HG03432 (cell line): ENCODE measurements around the gene PRSS21.

ENCODE experiments used
- ATAC-seq: cut with Tn5 transposase; IDR thresholded peaks from one replicate; pipeline ENCODE4 v1.9.1; 2021; ENCODE audit warnings: mild to moderate bottlenecking, moderate library complexity; ENCODE audit not compliant: unreplicated experiment

PRSS21 gene

DNA sequence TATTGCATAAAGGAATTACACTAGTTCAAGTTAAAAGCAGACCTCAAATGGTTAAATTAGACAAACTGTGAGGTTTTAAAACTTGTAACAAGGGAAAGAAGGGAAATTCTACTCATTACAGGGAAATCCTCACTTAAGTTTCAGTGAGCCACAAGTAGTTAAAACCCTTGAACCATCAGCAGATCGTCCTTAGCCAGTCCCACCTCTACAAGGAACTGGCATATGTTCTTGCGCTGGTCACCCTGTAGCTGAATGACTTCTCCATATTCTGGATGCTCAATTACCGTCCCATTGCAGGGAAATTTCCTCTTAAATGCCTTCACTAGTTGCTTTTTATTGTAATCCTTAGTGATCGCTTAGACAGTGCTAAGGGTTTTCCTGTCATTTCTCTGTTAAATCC lies 5.5 kb downstream of the PRSS21 start:
- ATAC-seq: no peak

DNA sequence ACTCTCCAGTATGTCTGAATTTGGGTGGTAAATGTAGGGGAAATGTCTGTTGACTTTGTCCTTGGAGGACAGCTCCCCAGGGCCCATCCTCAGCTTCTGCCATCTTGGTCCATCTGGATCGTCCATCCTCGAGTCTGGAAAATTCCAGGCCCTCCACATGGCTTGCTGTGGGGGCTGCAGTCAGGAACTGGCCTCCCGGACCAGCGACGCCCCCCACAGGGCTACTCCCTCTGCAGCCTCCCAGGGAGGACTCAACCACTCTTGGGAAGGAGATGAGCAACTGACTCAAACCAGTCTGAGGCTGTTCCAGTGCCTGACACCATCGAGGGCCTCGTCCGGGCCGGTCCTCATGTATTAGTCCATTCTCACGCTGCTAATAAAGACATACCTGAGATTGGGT lies 7.6 kb downstream of the PRSS21 start:
- no peak for ATAC-seq

DNA sequence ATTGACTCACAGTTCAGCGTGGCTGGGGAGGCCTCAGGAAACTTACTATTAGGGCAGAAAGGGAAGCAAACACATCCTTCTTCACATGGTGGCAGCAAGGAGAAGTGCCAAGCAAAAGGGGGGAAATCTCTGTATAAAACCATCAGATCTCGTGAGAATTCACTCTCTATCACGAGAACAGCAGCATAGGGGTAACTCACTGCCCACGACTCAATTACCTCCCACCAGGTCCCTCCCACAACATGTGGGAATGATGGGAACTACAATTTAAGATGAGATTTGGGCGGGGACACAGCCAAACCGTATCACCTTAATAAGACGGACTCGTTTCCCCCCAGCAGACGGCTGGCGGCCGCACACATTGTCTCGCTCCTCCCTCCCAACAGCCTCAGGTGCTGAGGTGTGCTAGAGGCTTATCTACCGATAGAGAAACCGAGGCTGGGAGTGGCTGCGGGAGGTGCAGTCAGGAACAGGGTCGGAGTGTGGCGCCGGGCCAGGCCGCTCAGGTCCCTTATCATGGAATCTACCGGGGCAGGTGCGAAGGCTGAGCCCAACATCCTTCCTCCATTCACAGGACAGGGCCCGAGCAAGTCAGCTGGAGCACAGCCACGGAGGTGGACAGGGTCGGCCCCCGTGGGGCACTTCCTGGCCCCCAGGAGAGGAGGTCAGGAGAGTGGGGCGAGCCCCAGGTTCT lies 8.2 kb downstream of the PRSS21 start:
- ATAC-seq: no peak

DNA sequence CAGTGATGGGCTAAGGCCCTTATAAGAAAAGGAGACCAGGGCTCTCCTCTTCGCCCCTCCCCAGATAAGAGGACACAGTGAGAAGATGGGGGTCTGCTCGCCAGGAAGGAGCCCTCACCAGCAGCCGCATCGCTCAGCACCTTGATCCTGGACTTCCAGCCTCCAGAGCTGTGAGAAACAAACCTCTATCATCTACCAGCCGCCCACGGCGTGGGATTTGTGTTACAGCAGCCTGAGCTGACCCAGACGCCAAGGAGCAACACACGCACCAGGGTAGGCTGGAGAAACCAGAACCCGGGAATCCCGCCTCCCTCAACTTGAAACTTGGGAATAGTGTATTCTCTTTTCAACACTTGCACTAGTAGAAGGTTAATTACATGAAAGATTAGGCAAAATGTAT lies 8.9 kb downstream of the PRSS21 start:
- ATAC-seq: no peak

DNA sequence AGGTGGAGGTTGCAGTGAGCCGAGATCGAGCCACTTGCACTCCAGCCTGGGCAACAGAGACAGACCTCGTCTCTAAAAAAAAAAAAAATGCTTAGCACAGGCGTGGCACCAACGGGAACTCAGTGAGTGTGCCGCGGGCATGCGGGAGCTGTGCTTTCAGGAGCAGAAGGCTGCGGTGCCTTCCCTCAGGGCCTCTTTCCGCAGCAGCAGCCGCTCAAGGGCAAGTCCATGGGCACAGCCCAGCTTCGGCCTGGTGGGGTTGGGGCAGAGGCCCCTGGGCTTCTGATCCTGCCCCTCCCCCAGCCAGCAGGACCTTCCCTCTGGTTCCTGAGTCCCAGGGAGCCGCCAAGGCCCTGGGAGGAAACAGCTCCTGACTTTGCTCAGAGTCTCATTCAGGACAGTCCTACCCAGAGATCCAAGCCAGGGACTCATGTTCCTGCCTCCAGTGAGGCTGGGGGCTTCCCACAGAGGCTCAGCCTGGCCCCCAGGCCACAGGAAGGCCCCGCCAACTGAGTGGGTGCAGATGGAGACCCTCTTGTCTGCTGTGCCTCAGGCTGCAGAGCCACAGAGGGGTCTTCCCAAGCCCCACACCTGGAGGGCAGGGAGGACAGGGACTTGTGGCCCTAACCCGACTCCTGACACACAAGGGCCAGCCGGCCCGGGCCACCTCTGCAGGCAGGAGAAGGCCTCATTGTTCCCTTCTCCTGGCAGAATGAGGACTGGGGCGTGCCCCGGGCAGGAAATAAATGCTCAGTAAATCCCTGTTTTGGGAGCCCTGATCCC lies 9.7 kb downstream of the PRSS21 start:
- ATAC-seq: no peak

DNA sequence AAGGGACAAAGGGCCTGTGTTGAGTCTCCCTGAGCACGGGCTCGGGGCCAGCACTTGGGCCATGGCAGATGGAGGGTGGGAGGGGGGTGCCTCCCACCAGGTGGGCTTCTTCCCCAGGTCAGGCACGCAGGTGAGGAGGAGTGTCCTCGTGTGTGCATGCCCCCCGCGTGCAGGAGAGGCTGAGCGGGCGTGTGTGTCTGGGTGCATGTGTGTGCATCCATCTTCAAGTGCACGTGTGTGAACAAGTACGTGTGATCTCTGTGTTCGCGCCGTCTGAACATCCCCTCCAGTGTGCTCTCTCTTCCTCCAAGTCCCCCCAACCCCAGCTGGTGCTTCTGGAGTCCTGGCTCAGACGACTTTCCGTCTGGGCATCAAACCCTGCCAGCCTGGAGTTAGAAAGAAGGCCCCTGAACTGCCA lies 10.3 kb downstream of the PRSS21 start:
- ATAC-seq: no peak

DNA sequence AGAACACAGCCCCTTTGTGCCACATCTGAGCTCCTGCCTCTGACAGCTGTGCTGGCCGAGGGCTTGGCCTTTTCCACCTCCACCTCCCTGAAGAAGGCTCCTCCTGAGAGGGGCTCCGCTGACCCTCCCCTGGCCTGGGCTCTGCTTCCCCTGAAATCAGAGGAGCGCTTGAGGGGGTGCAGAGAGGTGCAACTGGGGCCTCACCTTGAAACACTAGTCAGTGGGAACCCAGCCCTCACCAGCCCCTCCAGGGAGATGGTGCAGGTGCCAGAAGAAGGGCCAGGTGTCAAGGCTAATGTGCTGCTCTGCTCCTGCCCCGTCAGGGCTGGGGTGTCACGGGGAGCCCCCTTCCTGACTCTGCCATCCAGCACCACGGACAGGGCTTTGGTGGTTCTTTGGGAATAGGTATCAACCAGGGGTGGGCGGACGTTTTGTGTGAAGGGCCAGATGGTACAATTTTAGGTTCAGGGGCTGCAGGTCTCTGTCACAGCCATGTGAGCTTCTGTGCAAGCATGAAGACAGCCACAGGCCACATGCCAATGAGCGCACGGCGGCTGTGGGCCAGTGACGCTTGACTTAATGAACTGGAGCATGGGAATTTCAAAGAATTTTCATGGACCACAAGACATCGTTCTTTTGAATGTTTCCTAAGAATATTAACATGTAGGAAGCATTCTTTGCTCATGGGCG lies 10.9 kb downstream of the PRSS21 start:
- ATAC-seq: no peak

DNA sequence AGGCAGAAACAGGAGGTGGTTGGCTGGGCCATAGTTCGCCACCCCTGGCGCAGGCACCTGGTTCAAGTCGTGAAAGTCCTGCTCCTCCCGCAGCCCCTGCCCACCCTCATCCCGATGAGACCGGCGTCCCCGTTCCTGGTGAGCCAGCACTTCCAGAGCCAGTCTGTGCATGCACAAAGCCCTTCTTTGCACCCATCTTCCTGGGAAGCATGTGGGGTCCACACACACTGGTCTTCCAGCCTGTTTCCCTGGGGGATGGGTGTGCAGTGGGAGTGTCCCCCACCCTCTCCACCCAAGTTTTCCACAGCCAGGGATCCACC lies 11.4 kb downstream of the PRSS21 start:
- ATAC-seq: no peak

DNA sequence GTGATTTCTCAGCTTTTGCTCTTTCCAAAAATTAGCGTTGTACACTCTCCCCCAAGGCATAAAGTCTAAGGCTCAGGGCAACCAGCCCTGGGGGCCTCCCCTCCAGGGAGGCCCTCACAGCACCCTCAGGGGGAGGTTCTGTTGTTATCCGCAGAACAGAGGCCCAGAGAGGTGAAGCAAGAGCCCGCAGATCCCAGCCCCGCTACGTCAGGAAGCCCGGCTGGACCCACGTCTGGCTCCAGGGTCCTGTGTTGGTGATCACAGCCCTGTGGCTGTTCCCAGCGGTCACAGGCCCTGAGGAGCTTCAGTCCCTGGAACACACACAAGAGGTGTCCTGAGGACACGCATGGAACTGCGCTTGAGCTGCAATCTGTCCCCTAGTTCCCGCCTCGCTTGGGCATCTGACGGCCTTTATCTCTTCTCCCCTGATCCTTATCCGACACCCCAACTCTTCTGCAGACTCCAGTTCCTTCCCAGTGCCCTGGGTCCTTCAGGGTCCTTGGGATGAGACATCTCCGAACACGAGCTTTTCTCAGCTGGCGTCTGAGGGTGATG lies 11.9 kb downstream of the PRSS21 start:
- ATAC-seq: no peak

DNA sequence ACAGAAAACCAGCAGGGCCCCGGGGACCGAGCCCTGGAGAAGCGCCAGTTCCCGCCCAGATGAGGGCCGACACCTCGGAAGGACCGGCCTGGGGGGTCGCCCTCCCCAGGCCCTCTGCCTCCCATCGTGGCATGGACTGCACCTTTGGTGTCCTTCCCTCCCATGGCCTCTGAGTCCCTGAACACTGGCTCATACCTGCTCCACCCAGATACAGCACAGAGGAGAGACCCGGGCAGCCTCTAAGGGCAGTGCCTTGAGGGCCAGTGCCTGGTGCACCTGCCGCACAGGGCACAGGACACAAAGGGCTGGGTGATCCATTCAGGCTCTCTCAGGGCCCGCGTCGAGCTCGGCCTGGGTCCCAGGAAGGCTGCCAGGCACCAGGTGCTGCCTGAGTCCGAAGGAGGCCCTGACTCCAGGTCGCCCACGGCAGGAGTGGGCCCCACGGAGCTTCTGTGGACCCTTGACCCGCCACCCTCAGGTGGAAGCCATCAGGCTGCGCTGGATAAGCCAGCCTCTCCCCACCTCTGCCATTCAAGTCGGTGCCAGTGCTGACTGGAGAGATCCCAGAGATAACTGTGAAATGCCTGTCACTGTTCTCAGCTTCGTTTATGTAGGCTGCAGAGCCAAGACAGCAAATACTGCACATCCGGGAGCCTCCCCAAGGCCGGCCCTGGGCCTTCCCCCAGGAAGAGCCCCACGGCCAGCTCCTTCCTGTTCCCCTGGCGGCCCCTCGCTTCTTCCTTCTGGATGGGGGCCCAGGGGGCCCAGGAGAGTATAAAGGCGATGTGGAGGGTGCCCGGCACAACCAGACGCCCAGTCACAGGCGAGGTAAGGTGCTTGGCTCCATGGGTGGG lies 12.7 kb downstream of the PRSS21 start, which contains the start of gene ZG16B:
Gene ZG16B (plus strand): TSS at position 803 of the 854 bp plus-strand sequence. CDS start 139 bp downstream, outside the sequence.
- no peak for ATAC-seq

DNA sequence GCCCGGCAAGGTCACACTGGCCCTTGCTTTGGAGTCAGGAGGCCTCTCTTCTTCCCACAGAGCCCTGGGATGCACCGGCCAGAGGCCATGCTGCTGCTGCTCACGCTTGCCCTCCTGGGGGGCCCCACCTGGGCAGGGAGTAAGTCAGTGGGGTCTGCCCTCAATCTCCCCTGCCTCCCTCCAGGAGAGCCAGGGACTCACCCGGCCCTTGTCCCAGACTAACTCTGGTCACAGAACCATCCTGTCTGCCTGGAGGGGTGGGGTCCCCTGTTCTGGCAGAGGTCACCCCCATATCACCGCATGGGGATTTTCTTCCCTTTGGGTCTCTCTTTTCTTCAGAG lies 13.3 kb downstream of the PRSS21 start:
- no peak for ATAC-seq

DNA sequence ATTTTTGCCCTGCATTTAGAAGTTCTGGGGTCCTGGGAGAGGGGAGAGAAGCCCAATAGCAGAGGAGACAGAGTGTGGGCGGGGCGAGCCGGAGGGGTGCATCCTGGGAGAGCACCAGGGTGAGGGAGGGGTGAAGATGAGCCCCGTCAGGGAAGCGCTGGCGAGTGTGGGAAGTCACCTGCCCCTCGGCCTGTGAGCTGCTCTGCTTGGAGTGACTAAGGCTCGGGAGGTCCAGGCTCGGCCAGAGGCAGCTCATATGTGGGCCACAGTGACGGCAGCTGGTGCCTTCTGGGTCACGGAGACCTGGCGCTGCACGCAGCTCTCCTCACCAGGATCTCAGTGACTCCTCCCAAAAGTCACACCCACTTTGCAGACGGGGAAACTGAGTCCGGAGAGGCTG lies 14.2 kb downstream of the PRSS21 start:
- ATAC-seq: no peak

DNA sequence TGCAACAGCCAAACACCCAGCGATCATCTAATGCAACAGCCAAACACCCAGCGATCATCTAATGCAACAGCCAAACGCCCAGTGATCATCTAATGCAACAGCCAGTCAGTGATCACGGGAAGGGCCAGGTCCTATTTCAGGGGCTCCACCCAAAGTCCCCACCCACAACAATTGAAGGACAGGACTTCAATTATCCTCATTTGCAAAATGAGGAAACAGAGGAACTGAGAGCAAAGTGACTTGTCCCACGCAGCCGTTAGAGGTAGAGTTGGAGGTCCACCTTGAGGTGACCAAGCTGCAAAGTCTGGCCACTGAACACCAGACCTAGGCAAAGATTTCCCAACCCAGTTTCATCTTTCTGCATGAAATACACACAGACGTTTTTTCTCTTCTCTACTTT lies 16.7 kb downstream of the PRSS21 start:
- ATAC-seq: no peak

DNA sequence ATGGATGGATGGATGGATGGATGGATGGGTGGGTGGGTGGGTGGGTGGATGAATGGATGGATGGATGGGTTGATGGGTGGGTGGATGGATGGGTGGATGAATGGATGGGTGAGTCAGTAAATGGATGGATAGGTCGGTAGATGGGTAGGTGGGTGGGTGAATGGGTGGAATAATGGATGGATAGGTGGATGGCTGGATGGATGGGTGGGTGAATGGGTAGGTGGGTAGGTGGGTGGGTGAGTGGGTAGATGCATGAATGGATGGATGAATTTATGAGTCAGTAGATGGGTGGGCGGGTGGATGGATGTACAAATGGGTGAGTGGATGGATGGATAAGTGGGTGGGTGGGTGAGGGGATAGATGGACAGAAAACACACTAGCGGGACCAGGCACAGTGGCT lies 17.9 kb downstream of the PRSS21 start:
- ATAC-seq: no peak

DNA sequence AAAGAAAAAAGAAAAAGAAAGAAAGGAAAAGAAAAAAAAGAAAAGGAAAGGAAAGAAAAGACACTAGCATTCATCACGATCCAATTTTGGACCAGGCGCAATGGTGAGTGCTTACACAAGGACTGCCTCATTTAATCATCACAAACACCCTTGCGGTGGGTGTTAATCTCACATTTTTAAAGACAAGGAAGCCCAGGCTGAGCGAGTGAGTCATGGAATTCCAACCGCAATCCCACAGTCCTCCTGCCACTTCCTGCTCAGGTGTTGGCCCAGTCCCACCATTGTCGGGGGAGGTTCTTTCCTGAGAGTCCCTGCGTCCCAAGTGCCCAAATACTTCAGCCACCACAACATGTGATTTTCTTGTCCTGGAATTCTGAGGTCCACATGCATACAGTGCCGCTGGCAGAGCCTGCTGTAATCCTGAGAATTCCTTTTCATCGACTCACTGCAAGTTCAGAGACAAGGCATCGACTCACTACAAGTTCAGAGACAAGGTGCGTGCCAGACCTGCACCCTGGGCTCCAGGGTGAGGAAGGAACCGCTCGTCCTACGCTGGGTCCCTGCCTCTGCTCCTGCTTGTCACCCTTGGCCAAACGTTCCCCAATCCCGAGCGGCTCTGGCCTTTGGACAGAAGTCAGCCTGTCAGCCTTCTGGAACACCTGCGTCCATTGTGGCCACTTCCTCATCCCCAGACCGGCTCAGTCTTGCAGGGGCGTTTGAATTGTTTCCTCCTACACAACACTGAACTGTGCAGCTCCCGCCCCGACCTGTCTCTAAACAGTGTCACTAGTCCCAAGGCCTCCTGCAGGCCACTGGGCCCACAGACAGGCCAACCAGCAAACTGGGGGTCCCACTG lies 18.8 kb downstream of the PRSS21 start:
- ATAC-seq: no peak

DNA sequence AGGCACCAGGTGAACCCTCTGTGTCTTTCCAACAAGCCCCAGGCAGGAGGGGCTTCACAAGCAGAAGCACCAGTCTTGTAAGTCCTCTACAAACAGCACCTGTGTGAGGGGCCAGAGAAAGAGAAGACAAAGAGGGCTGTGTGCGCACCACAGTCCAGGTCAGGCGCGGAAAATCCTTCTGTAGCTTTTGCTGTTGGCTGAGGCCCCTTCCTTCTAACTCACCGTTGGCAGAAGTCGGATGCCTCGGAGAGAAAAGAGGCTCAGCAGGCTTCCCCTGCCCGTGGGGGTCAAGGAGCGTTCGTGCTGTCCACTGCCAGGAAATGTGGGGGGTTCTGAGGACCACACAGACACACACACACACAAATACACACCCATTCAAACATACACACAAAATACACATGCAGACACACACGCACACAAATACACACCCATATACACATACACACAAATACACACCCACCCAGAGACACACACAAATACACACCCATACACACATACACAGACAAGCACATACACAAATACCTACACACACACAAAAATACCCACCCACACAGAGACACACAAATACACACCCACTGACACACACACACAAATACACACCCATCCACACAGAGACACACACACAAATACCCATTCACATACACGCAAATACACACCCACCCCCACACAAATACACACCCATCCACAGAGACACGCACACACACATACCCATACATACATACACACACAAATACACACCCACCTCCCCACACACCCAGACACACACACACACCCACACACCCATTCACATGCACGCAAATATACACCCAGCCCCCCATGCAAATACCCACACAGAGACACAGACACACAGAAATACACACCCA lies 19.8 kb downstream of the PRSS21 start:
- no peak for ATAC-seq

DNA sequence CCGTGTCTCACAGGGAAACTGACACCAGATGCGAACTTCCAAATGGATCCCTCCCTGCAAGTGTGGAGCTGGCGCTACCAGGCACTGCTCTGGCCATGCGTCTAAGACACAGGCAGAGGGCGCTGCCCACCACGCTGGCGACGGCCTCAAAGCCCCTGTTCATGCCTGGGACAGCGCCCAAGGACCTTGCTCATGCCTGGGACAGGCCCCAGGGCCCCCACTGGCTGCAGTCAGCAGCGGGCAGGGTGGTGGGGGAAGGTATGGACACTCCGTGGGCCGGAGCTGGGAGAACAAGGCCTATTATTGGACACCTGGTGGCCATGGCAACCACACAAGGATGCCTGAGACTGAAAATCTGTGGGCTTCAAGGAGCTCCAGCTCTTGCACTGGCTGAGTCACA lies 21.9 kb downstream of the PRSS21 start:
- no peak for ATAC-seq

DNA sequence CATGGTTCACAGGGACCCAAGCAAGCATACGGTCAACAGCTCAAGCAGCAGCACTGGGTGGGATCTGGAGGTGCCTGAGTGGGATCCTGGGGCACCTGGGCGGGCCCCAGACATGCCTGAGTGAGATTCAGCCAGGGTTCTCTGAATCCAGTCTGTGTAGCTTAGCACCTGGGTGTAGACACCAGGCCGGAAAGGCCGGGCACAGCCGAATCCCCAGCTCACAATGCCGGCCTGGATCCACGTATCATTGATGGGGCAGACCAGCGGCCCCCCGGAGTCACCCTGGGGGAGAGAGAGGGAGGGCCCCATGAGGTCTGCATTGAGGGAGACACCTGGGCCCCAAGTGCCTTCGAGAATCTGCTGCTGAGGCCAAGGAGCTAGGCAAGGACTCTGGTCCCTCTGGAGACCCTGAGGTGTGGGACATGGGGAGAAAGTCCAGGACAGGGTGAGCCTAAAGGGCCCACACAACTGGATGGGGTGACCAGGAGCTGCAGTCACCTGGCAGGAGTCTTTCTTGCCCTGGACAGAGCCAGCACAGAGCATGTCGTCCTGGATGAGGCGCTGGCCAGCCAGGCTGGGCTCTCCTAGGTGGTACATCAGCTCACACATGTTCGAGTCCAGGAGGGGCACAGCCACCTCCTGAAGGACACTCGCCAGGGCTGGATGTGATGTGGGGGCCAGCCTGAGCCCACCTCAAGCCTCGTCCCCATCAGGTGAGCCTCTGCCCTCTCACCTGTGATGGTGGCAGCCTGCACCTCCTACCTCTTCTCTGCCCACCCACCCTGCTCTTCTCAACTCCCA lies 22.8 kb downstream of the PRSS21 start:
- no peak for ATAC-seq
